ENCODE measurements around the gene CLDN12. TPM values are rescaled to one million over a fixed set of nuclear protein-coding genes. Genes with fewer than 3 reads are reported as not detected.
A peak's percentile ranks its signal among the peaks of the same experiment; 100 is the strongest.

CLDN12 gene
- total and polyA plus RNA-seq, 2 of the 13 experiments (the other 11 are each of a cell fraction or from before 2014, with no cell fraction given) = 44.1 to 114 TPM

- TF ChIP-seq, protein P1, sequence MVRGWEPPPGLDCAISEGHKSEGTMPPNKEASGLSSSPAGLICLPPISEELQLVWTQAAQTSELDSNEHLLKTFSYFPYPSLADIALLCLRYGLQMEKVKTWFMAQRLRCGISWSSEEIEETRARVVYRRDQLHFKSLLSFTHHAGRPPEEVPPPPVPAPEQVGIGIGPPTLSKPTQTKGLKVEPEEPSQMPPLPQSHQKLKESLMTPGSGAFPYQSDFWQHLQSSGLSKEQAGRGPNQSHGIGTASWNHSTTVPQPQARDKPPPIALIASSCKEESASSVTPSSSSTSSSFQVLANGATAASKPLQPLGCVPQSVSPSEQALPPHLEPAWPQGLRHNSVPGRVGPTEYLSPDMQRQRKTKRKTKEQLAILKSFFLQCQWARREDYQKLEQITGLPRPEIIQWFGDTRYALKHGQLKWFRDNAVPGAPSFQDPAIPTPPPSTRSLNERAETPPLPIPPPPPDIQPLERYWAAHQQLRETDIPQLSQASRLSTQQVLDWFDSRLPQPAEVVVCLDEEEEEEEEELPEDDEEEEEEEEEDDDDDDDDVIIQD (CRISPR knock-in tag; IDR thresholded peaks at IDR 0.05; ENCODE audit: low read depth) = peak; percentile 60; the same call in 1 of the 2 replicates
- TF ChIP-seq, protein P2, sequence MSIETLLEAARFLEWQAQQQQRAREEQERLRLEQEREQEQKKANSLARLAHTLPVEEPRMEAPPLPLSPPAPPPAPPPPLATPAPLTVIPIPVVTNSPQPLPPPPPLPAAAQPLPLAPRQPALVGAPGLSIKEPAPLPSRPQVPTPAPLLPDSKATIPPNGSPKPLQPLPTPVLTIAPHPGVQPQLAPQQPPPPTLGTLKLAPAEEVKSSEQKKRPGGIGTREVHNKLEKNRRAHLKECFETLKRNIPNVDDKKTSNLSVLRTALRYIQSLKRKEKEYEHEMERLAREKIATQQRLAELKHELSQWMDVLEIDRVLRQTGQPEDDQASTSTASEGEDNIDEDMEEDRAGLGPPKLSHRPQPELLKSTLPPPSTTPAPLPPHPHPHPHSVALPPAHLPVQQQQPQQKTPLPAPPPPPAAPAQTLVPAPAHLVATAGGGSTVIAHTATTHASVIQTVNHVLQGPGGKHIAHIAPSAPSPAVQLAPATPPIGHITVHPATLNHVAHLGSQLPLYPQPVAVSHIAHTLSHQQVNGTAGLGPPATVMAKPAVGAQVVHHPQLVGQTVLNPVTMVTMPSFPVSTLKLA (IDR thresholded peaks at IDR 0.05) = no peak
- TF ChIP-seq ZNF333 (CRISPR knock-in tag; IDR thresholded peaks at IDR 0.05; ENCODE audit: borderline replicate concordance) (no peak), IRF1 (CRISPR knock-in tag; IDR thresholded peaks at IDR 0.05; ENCODE audit: low read depth) (no peak), ZKSCAN8 (CRISPR knock-in tag; IDR thresholded peaks at IDR 0.05; ENCODE audit: borderline replicate concordance) (no peak; the same call in 1 of the 2 replicates), ZBED4 (CRISPR knock-in tag; IDR thresholded peaks at IDR 0.05; ENCODE audit: borderline replicate concordance) (peak; percentile 67), NFE2 (CRISPR knock-in tag; IDR thresholded peaks at IDR 0.05) (no peak), PPARG (CRISPR knock-in tag; conservative IDR thresholded peaks at IDR 0.05) (peak; percentile 21; the same call in 1 of the 2 replicates), HES4 (CRISPR knock-in tag; IDR thresholded peaks at IDR 0.05; ENCODE audit: borderline replicate concordance) (no peak), CAMTA2 (CRISPR knock-in tag; IDR thresholded peaks at IDR 0.05; ENCODE audit: borderline replicate concordance) (0 out of 2 replicates have a peak, but pooled peaks have one; percentile 59), JUND (CRISPR knock-in tag; IDR thresholded peaks at IDR 0.05) (no peak), SYNCRIP (IDR thresholded peaks at IDR 0.05; ENCODE audit: insufficient read depth, low read depth, low read length) (no peak), ZNF672 (CRISPR knock-in tag; IDR thresholded peaks at IDR 0.05) (no peak)
- TF ChIP-seq, protein P3, sequence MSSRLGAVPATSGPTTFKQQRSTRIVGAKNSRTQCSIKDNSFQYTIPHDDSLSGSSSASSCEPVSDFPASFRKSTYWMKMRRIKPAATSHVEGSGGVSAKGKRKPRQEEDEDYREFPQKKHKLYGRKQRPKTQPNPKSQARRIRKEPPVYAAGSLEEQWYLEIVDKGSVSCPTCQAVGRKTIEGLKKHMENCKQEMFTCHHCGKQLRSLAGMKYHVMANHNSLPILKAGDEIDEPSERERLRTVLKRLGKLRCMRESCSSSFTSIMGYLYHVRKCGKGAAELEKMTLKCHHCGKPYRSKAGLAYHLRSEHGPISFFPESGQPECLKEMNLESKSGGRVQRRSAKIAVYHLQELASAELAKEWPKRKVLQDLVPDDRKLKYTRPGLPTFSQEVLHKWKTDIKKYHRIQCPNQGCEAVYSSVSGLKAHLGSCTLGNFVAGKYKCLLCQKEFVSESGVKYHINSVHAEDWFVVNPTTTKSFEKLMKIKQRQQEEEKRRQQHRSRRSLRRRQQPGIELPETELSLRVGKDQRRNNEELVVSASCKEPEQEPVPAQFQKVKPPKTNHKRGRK (CRISPR knock-in tag; IDR thresholded peaks at IDR 0.05) = no peak
Observed at GRCh38 chr7:90403174-90404113, at the start of gene CLDN12 (continued).

Data from HepG2 (cell line).